ENCODE measurements around the gene KLF11.

Gene KLF11

DNA sequence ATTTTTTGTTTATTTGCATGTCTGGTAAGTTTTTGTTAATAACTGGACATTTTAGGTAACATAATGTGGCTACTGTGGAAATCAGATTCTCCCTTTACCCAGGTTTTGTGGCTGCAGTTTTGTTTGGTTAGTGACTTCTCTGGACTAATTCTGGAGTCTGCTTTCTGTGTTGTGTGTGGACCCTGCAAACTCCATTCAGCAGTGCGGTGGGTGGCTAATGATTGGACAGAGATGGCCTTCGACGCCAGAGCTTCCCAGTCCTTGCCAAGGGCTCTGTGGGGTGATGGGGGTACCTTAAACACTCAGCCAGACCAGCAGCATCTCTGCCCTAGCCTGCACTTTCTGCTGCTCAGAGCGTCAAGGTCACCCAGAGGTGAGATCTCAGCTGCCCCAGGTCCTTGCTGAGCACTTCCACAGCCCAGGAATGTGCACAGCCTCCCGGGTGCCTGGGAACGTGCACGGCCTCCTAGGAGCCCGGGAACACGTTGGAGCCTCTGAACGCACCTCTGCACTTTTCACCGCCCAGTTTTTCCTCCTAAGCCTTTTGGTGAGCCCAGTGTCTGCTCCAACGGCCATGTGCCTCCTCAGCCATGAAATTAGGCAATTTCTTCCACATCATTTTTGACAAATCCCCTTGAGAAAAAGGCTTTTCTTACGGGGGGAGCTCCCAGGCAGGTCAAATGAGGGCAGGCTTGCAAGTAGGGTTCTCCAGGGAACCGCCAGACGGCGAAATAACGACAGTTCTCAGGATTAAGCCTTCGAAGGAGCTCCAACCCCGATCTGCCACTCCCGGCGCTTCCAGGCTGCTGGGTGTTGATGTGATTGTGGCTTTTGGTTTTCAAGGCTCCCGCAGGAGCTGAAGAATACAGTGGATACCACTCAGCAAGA is 35.2 kb upstream of the KLF11 start:
- no peak for TF ChIP-seq ZBTB7A (IDR thresholded peaks at IDR 0.05; ENCODE audit: low read depth)
- no peak for TF ChIP-seq CREB1 (IDR thresholded peaks at IDR 0.05; ENCODE audit: low read depth)
- no peak for TF ChIP-seq EP300 (IDR thresholded peaks at IDR 0.05; ENCODE audit: borderline replicate concordance)
- no peak for TF ChIP-seq CEBPB (IDR thresholded peaks at IDR 0.05)
- TF ChIP-seq TEAD4 (IDR thresholded peaks at IDR 0.05), result no peak
- TF ChIP-seq, protein P1, sequence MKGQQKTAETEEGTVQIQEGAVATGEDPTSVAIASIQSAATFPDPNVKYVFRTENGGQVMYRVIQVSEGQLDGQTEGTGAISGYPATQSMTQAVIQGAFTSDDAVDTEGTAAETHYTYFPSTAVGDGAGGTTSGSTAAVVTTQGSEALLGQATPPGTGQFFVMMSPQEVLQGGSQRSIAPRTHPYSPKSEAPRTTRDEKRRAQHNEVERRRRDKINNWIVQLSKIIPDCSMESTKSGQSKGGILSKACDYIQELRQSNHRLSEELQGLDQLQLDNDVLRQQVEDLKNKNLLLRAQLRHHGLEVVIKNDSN (IDR thresholded peaks at IDR 0.05), result no peak
- no peak for TF ChIP-seq RAD21 (IDR thresholded peaks at IDR 0.05; ENCODE audit: low read depth)
- no peak for TF ChIP-seq NFIC (IDR thresholded peaks at IDR 0.05)
- no peak for TF ChIP-seq YY1 (IDR thresholded peaks at IDR 0.05; ENCODE audit: low read depth)
- no peak for TF ChIP-seq FOXM1 (IDR thresholded peaks at IDR 0.05; ENCODE audit: borderline replicate concordance, low read depth)
- TF ChIP-seq TAF1 (IDR thresholded peaks at IDR 0.05; ENCODE audit: low read depth), result no peak
- TF ChIP-seq, protein P2, sequence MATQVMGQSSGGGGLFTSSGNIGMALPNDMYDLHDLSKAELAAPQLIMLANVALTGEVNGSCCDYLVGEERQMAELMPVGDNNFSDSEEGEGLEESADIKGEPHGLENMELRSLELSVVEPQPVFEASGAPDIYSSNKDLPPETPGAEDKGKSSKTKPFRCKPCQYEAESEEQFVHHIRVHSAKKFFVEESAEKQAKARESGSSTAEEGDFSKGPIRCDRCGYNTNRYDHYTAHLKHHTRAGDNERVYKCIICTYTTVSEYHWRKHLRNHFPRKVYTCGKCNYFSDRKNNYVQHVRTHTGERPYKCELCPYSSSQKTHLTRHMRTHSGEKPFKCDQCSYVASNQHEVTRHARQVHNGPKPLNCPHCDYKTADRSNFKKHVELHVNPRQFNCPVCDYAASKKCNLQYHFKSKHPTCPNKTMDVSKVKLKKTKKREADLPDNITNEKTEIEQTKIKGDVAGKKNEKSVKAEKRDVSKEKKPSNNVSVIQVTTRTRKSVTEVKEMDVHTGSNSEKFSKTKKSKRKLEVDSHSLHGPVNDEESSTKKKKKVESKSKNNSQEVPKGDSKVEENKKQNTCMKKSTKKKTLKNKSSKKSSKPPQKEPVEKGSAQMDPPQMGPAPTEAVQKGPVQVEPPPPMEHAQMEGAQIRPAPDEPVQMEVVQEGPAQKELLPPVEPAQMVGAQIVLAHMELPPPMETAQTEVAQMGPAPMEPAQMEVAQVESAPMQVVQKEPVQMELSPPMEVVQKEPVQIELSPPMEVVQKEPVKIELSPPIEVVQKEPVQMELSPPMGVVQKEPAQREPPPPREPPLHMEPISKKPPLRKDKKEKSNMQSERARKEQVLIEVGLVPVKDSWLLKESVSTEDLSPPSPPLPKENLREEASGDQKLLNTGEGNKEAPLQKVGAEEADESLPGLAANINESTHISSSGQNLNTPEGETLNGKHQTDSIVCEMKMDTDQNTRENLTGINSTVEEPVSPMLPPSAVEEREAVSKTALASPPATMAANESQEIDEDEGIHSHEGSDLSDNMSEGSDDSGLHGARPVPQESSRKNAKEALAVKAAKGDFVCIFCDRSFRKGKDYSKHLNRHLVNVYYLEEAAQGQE (IDR thresholded peaks at IDR 0.05; ENCODE audit: low read depth), result no peak
- TF ChIP-seq, protein P3, sequence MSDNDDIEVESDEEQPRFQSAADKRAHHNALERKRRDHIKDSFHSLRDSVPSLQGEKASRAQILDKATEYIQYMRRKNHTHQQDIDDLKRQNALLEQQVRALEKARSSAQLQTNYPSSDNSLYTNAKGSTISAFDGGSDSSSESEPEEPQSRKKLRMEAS (IDR thresholded peaks at IDR 0.05), result no peak
- no peak for TF ChIP-seq TCF12 (IDR thresholded peaks at IDR 0.05; ENCODE audit: low read depth)
- no peak for TF ChIP-seq EGR1 (IDR thresholded peaks at IDR 0.05)

DNA sequence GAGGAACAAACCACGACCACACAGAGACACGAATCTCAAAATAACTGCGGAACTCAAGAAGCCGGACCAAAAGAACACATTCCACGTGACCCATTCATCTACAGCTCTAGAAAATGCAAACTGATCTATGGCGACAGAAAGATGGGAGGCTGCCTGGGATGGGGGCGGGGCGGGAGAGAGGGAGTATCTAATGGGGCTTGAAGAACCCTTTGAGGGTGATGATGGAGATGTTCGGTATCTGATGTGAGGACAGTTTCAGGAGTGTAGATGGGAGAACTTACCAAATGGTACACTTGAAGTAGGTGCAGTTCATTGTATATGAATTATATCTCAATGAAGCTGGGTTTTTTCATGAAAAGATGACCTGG is 34.6 kb upstream of the KLF11 start:
- TF ChIP-seq FOXM1 (IDR thresholded peaks at IDR 0.05; ENCODE audit: borderline replicate concordance, low read depth) (no peak), CEBPB (IDR thresholded peaks at IDR 0.05) (no peak), CREB1 (IDR thresholded peaks at IDR 0.05; ENCODE audit: low read depth) (no peak), TEAD4 (IDR thresholded peaks at IDR 0.05) (no peak), TAF1 (IDR thresholded peaks at IDR 0.05; ENCODE audit: low read depth) (no peak), ZBTB7A (IDR thresholded peaks at IDR 0.05; ENCODE audit: low read depth) (no peak), YY1 (IDR thresholded peaks at IDR 0.05; ENCODE audit: low read depth) (no peak), TCF12 (IDR thresholded peaks at IDR 0.05; ENCODE audit: low read depth) (no peak), NFIC (IDR thresholded peaks at IDR 0.05) (no peak), RAD21 (IDR thresholded peaks at IDR 0.05; ENCODE audit: low read depth) (no peak)
- TF ChIP-seq, protein P1 (IDR thresholded peaks at IDR 0.05), result no peak
- TF ChIP-seq, protein P3 (IDR thresholded peaks at IDR 0.05), result no peak
- TF ChIP-seq, protein P2 (IDR thresholded peaks at IDR 0.05; ENCODE audit: low read depth), result no peak

DNA sequence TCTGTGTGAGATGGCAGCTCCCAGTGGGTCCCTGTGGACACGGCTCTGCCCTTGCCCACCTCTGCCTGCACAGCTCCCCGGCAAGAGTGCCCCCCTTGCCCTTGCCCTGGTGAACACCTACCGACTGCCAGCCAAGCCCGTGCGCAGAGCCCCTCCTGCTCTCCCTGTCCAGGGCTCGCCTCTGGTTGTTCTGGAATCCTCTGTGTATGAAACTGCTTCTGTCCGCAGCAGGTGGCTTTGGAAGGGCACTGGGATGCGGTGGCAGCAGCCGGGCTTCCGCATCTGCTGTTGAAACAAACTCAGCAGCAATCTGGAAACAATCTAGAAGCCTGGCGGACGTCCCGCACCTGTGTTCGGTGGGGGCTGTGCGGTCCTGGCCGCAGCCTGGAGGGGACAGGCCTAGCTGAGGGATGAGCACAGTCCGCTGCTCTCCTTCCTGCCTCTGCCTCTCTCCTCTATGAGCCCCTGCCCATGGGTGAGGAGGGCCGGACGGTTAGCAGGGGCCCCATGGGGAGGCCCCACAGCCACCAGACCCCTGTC is 34.0 kb upstream of the KLF11 start:
- no peak for TF ChIP-seq TCF12 (IDR thresholded peaks at IDR 0.05; ENCODE audit: low read depth)
- TF ChIP-seq EP300 (IDR thresholded peaks at IDR 0.05; ENCODE audit: borderline replicate concordance), result no peak
- TF ChIP-seq EGR1 (IDR thresholded peaks at IDR 0.05), result no peak
- no peak for TF ChIP-seq TEAD4 (IDR thresholded peaks at IDR 0.05)
- no peak for TF ChIP-seq YY1 (IDR thresholded peaks at IDR 0.05; ENCODE audit: low read depth)
- TF ChIP-seq FOXM1 (IDR thresholded peaks at IDR 0.05; ENCODE audit: borderline replicate concordance, low read depth), result no peak
- no peak for TF ChIP-seq TAF1 (IDR thresholded peaks at IDR 0.05; ENCODE audit: low read depth)
- TF ChIP-seq, protein P3 (IDR thresholded peaks at IDR 0.05), result no peak
- TF ChIP-seq RAD21 (IDR thresholded peaks at IDR 0.05; ENCODE audit: low read depth), result no peak
- TF ChIP-seq, protein P2 (IDR thresholded peaks at IDR 0.05; ENCODE audit: low read depth), result no peak
- no peak for TF ChIP-seq CEBPB (IDR thresholded peaks at IDR 0.05)
- no peak for TF ChIP-seq CREB1 (IDR thresholded peaks at IDR 0.05; ENCODE audit: low read depth)
- TF ChIP-seq NFIC (IDR thresholded peaks at IDR 0.05), result no peak
- TF ChIP-seq ZBTB7A (IDR thresholded peaks at IDR 0.05; ENCODE audit: low read depth), result no peak
- TF ChIP-seq, protein P1 (IDR thresholded peaks at IDR 0.05), result no peak
